H1 (cell line): ENCODE results near the gene MCC. TPM values are rescaled to one million over a fixed set of nuclear protein-coding genes. Genes with fewer than 3 reads are reported as not detected.

Source experiments
- E2F6 ChIP-seq: IDR thresholded peaks from 2 replicates; pipeline ENCODE4 v1.6.1; 2012; ENCODE audit warnings: inconsistent platforms
- SIX5 ChIP-seq: IDR thresholded peaks from 2 replicates; pipeline ENCODE4 v1.6.1; 2011; ENCODE audit warnings: mild to moderate bottlenecking, low read depth, low read length
- ZNF274 ChIP-seq: IDR thresholded peaks from 2 replicates; pipeline ENCODE4 v1.7.0; 2012; ENCODE audit warnings: low read length, borderline replicate concordance; ENCODE audit errors: extremely low read depth
- polyA plus RNA-seq, 7 experiments: library from polyadenylated mRNA; depleted of rRNA in 3 of 7; stranded (reverse) in 5 of 7; unstranded in 2 of 7; fragments of >200 nt in 5 of 7; fragments of 200-250 nt in 2 of 7; gene quantifications; 1 replicate in 5 of 7; 2 replicates in 1 of 7; 4 replicates in 1 of 7; pipeline versions ENCODE4 v1.2.1 to v1.2.3, GENCODE V29; 2011 to 2013; ENCODE audit warnings: missing spikeins in 2 of 7, mixed read lengths in 2 of 7
- total RNA-seq: library from RNA; stranded (reverse); fragmentation: NEBNext Ultra II Directional; extraction: Animal tissue kit (Norgen Biotek cat#: 25700); gene quantifications from 2 replicates; pipeline ENCODE4 v1.2.1, GENCODE V29; 2021

Gene MCC
- total and polyA plus RNA-seq, 2 of the 8 experiments (the other 6 are each of a cell fraction or from before 2014, with no cell fraction given), result 2.6 to 18.3 TPM

DNA sequence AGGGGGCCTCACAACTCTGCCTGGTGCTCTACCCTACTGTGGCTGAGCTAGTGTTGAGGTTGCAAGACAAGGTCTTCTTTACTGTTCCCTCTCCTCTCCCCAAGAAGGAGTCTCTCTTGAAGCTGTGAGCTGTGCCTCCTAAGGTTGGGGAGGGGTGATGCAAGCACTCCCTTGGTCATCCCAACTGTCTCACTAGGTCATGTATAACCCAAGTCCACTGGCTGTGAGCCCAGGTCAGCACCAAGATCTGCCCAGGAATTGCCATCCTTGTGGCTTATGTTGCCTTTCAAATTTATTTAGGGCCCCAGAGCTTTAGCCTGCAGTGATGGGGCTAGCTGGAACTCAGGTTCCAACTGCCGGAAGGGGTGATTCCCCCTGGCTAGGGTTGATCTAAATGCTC is 14.9 kb upstream of the MCC start (continued):
- TF ChIP-seq SIX5, result no peak
- no peak for TF ChIP-seq ZNF274
- no peak for TF ChIP-seq E2F6
